Amniotic epithelial cell (primary cell): Measurements from ENCODE around the gene SYNPR.
"Not testable (repeated sequence)": the region's sequence is repeated elsewhere in the genome, so short reads cannot be mapped to it uniquely, and the experiment has no call there.

Experiments used
- DNase-seq: peaks from one replicate; pipeline ENCODE4 v3.0.0-alpha.2; 2010; ENCODE audit warnings: low read depth

SYNPR gene

GRCh38 chr3:63278171-63279004 is at the start of gene SYNPR:
Gene SYNPR, plus strand, starts transcription at chr3:63278308.
- DNase-seq: no peak

GRCh38 chr3:63228677-63229076 is 49.4 kb upstream of the SYNPR start:
- DNase-seq: peak; percentile 40

GRCh38 chr3:63230146-63230545 is 48.0 kb upstream of the SYNPR start:
- DNase-seq: no peak

- no peak for DNase-seq
Observed at GRCh38 chr3:63231643-63232042, 46.5 kb upstream of the SYNPR start.

- peak; percentile 2 for DNase-seq
Observed at GRCh38 chr3:63232764-63233396, 45.2 kb upstream of the SYNPR start.

GRCh38 chr3:63240381-63240902 is 37.7 kb upstream of the SYNPR start:
- no peak for DNase-seq

GRCh38 chr3:63242124-63242523 is 36.0 kb upstream of the SYNPR start:
- no peak for DNase-seq

- DNase-seq: no peak
Observed at GRCh38 chr3:63244486-63244885, 33.6 kb upstream of the SYNPR start.

GRCh38 chr3:63245726-63246241 is 32.3 kb upstream of the SYNPR start:
- DNase-seq: no peak

- no peak for DNase-seq
Observed at GRCh38 chr3:63248015-63248414, 30.1 kb upstream of the SYNPR start.

GRCh38 chr3:63251499-63251898 is 26.6 kb upstream of the SYNPR start:
- DNase-seq: no peak

- not testable (repeated sequence) for DNase-seq
Observed at GRCh38 chr3:63255819-63256218, 22.3 kb upstream of the SYNPR start.

GRCh38 chr3:63264716-63265115 is 13.4 kb upstream of the SYNPR start:
- no peak for DNase-seq

- DNase-seq: no peak
Observed at GRCh38 chr3:63274359-63274758, 3.7 kb upstream of the SYNPR start.

- no peak for DNase-seq
Observed at GRCh38 chr3:63279005-63279841, 1.1 kb downstream of the SYNPR start.

GRCh38 chr3:63287610-63288009 is 9.5 kb downstream of the SYNPR start:
- no peak for DNase-seq

- no peak for DNase-seq
Observed at GRCh38 chr3:63290686-63291085, 12.6 kb downstream of the SYNPR start.

GRCh38 chr3:63294332-63294731 is 16.2 kb downstream of the SYNPR start:
- no peak for DNase-seq

GRCh38 chr3:63295356-63295755 is 17.2 kb downstream of the SYNPR start:
- DNase-seq: no peak

- no peak for DNase-seq
Observed at GRCh38 chr3:63295806-63296205, 17.7 kb downstream of the SYNPR start.

- no peak for DNase-seq
Observed at GRCh38 chr3:63296249-63296648, 18.1 kb downstream of the SYNPR start.

GRCh38 chr3:63303238-63303637 is 25.1 kb downstream of the SYNPR start:
- DNase-seq: no peak
